ENCODE data around the gene MUTYH. TPM values are rescaled to one million over a fixed set of nuclear protein-coding genes. Genes with fewer than 3 reads are reported as not detected.

Gene MUTYH
- total and polyA plus RNA-seq, 11 donors = 4.4 to 11.9 (median 7.0) TPM

DNA sequence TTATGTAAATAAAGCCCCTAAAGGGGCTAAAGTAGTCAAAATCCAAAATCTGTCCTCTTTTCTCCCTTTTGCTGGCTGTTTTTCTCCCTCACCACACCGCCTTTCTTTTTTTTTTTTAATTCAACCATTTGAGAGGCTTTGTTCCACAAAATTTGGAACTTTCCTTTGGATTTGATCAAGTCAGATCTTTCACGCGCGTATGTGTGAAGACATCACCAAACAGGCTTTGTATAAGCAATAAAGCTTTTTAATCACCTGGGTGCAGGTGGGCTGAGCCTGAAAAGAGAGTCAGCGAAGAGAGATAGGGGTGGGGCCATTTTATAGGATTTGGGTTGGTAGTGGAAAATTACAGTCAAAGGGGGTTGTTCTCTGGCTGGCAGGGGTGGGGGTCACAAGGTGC is 18.8 kb downstream of the MUTYH start:
- WGBS, 4 donors = 86 to 89% (median 87%) methylated on average over 5 of the region's 5 CpGs
- peaks cover 0 to under 1% (median 0%) of the 10 kb centered on the region in 12 donors for H3K4me1 ChIP-seq
- ATAC-seq (no peak), DNase-seq (no peak)
- TF ChIP-seq CTCF (IDR thresholded peaks at IDR 0.05) (no peak), POLR2A (IDR thresholded peaks at IDR 0.05) (no peak)
- no peak overlapping the region for H3K4me3 ChIP-seq
- H3K27me3 ChIP-seq = no peaks in the 10 kb centered on the region
- intact Hi-C loops (cut with DNase I) = no loop called here
- no peaks in the 10 kb centered on the region for H3K9me3 ChIP-seq
- H3K27ac ChIP-seq = no peak overlapping the region
- no peaks in the 10 kb centered on the region for H3K36me3 ChIP-seq

DNA sequence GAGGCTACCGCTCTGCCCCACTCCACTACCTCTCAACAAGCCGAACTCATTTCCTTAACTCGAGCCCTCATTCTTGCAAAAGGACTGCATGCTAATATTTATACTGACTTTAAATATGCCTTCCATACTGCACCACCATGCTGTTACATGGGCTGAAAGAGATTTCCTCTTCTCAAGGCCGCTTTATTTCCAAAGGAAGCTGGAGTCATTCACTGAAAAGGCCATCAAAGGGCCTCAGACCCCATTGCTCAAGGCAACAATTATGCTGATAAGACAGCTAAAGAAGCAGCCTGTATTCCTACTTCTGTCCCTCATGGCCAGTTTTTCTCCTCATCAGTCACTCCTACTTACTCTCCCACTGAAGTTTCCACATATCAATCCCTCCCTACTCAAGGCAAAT is 20.5 kb downstream of the MUTYH start:
- Histone ChIP-seq H3K36me3 (no peaks in the 10 kb centered on the region), H3K4me3 (no peak overlapping the region), H3K4me1 (no peaks in the 10 kb centered on the region), H3K27ac (no peak overlapping the region), H3K9me3 (no peaks in the 10 kb centered on the region), H3K27me3 (no peaks in the 10 kb centered on the region)
- no peak for DNase-seq
- intact Hi-C loops (cut with DNase I) = no loop called here
- no peak for ATAC-seq
- TF ChIP-seq POLR2A (IDR thresholded peaks at IDR 0.05) = no peak
- no peak for TF ChIP-seq CTCF (IDR thresholded peaks at IDR 0.05)
- 78 to 84% (median 81%) methylated on average over 4 of the region's 4 CpGs for WGBS, 4 donors

GRCh38 chr1:45317166-45317565 is 23.1 kb downstream of the MUTYH start:
- Histone ChIP-seq H3K27me3 (no peaks in the 10 kb centered on the region), H3K27ac (no peak overlapping the region), H3K36me3 (no peaks in the 10 kb centered on the region), H3K4me1 (no peaks in the 10 kb centered on the region), H3K4me3 (no peak overlapping the region), H3K9me3 (no peaks in the 10 kb centered on the region)
- 45 to 54% (median 49%) methylated on average over 4 of the region's 4 CpGs for WGBS, 4 donors
- ATAC-seq = no peak
- TF ChIP-seq POLR2A (IDR thresholded peaks at IDR 0.05) (no peak), CTCF (IDR thresholded peaks at IDR 0.05) (no peak)
- no peak for DNase-seq
- intact Hi-C loops (cut with DNase I) = no loop called here

DNA sequence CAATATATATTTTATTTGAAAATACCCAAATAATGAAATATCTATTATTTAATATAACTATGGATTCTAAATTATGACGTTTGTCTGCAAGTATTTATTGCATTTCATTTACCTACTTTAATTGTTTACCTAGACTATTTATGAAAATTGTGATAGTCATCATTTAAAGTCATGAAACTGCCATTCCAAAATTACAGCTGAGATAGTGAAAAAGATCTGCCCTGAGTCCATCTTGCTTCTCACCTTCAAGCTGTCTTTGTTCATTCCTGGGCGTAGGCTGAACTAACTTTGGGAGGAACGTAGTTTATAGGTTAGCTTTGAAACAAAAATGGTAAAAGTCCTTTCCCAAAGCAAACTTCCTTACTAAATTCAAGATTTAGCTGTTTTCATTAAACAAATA is 26.0 kb downstream of the MUTYH start:
- 83 to 91% (median 87%) methylated on average over 3 of the region's 3 CpGs for WGBS, 4 donors
- Histone ChIP-seq H3K36me3 (no peaks in the 10 kb centered on the region), H3K9me3 (no peaks in the 10 kb centered on the region), H3K27ac (no peak overlapping the region), H3K4me3 (no peak overlapping the region), H3K27me3 (no peaks in the 10 kb centered on the region), H3K4me1 (no peaks in the 10 kb centered on the region)
- intact Hi-C loops (cut with DNase I) = no loop called here
- no peak for TF ChIP-seq CTCF (IDR thresholded peaks at IDR 0.05)
- no peak for TF ChIP-seq POLR2A (IDR thresholded peaks at IDR 0.05)
- DNase-seq (no peak), ATAC-seq (no peak)
